ES-I3 (cell line): ENCODE data around the gene SDCCAG8.

ENCODE experiments used
- H3K36me3 ChIP-seq: 2 replicates; pipeline ENCODE4 v1.6.1; 2013; ENCODE audit warnings: mild to moderate bottlenecking, low read length, control low read depth, moderate library complexity; ENCODE audit not compliant: insufficient read depth
- H3K4me1 ChIP-seq: 2 replicates; pipeline ENCODE4 v1.6.1; 2013; ENCODE audit warnings: mild to moderate bottlenecking, control low read depth, low read length; ENCODE audit not compliant: insufficient read depth
- H3K9ac ChIP-seq: 2 replicates; pipeline ENCODE4 v1.6.1; 2013; ENCODE audit warnings: low read depth, mild to moderate bottlenecking, low read length, moderate library complexity
- H3K9me3 ChIP-seq: 2 replicates; pipeline ENCODE4 v1.6.1; 2013; ENCODE audit warnings: mild to moderate bottlenecking, low read length, moderate library complexity; ENCODE audit not compliant: control insufficient read depth, insufficient read depth

Gene SDCCAG8

DNA sequence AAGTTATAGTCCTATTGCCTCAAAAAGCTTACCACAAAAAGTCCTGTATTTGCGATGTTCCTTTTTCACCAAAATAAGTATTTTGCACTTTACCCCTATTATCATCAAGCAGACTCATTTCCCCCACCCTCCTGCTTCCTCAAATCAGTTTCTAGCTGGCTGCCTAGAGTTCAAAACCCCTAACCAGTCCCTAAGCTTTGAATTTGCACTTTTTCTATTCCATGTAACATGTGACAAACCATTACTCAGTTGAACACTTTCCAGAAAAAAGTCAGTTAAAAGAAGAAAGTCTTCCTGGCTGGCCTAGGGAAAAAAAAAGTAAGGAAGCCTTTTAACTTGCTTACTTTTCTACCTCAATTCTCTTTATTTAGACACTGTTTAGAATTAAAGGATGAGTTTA, 8.9 kb upstream of the SDCCAG8 start:
- Histone ChIP-seq H3K9ac (no peak overlapping the region), H3K4me1 (no peaks in the 10 kb centered on the region), H3K36me3 (no peaks in the 10 kb centered on the region), H3K9me3 (no peaks in the 10 kb centered on the region)

DNA sequence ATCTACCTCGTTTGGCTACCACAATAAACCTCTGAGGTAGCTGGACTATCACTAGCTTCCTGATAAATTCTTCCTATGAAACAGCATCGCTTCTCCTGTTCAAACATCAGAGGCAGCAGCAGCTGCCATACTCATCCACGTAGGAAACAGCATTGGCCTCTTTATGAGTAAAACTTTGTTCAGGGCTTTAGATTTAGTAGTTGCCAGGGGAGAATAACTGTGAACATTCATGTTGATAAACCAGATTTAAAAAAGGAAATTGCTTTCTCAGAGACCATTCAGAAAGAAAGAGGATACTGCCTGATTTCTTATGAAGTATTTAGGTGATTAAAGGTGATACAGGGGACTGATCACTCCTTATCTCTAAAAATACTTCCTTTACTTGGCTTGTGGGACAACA, 7.9 kb upstream of the SDCCAG8 start:
- Histone ChIP-seq H3K9me3 (no peaks in the 10 kb centered on the region), H3K9ac (no peak overlapping the region), H3K36me3 (no peaks in the 10 kb centered on the region), H3K4me1 (peaks cover under 1% of the 10 kb centered on the region; the same call in 1 of the 2 replicates)

- no peak overlapping the region for H3K9ac ChIP-seq
- no peaks in the 10 kb centered on the region for H3K9me3 ChIP-seq
- H3K4me1 ChIP-seq, result peaks cover 3% of the 10 kb centered on the region; the same call in 1 of the 2 replicates
- no peaks in the 10 kb centered on the region for H3K36me3 ChIP-seq
Observed at GRCh38 chr1:243249214-243249613, 6.6 kb upstream of the SDCCAG8 start.

- H3K36me3 ChIP-seq, result no peaks in the 10 kb centered on the region
- H3K9me3 ChIP-seq, result no peaks in the 10 kb centered on the region
- H3K4me1 ChIP-seq, result peaks cover 3% of the 10 kb centered on the region; the same call in 1 of the 2 replicates
- H3K9ac ChIP-seq, result no peak overlapping the region
Observed at GRCh38 chr1:243250102-243250501, 5.7 kb upstream of the SDCCAG8 start.

DNA sequence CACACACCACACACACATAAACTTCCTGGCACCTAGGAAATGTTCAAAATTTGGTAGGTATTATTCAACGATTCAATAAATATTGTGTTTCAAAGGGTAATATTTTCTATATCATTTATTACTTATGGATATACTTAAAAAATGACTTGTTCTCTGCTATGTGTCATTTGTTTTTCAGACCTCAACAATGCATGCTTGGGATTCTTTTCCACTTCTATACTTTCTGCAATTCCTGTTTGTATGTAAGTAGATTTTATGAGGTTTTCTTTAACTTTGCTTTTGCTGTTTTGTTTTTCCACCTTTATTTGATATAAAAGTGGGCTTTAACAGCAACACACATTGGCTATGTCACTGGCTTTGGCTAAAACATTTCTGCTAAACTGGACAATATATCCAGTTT, 4.3 kb upstream of the SDCCAG8 start:
- Histone ChIP-seq H3K36me3 (no peaks in the 10 kb centered on the region), H3K4me1 (peaks cover 3% of the 10 kb centered on the region; the same call in 1 of the 2 replicates), H3K9me3 (no peaks in the 10 kb centered on the region), H3K9ac (no peak overlapping the region)

GRCh38 chr1:243253211-243253925, 2.5 kb upstream of the SDCCAG8 start:
- H3K9me3 ChIP-seq, result no peaks in the 10 kb centered on the region
- H3K4me1 ChIP-seq, result peaks cover 3% of the 10 kb centered on the region; the same call in 1 of the 2 replicates
- H3K9ac ChIP-seq, result peak overlapping the region; percentile 66
- no peaks in the 10 kb centered on the region for H3K36me3 ChIP-seq

- no peaks in the 10 kb centered on the region for H3K36me3 ChIP-seq
- H3K9ac ChIP-seq, result peak overlapping the region; percentile 66
- H3K9me3 ChIP-seq, result no peaks in the 10 kb centered on the region
- H3K4me1 ChIP-seq, result peaks cover 3% of the 10 kb centered on the region; the same call in 1 of the 2 replicates
Observed at GRCh38 chr1:243253926-243254232, 2.0 kb upstream of the SDCCAG8 start.

- H3K36me3 ChIP-seq, result no peaks in the 10 kb centered on the region
- H3K4me1 ChIP-seq, result peaks cover 3% of the 10 kb centered on the region; the same call in 1 of the 2 replicates
- peak overlapping the region; percentile 66 for H3K9ac ChIP-seq
- no peaks in the 10 kb centered on the region for H3K9me3 ChIP-seq
Observed at GRCh38 chr1:243254233-243254926, 1.5 kb upstream of the SDCCAG8 start.

- H3K9ac ChIP-seq, result peak within 1 kb of the TSS; percentile 66
- peaks cover 3% of the 10 kb centered on the region; the same call in 1 of the 2 replicates for H3K4me1 ChIP-seq
- no peaks in the 10 kb centered on the region for H3K36me3 ChIP-seq
- H3K9me3 ChIP-seq, result no peaks in the 10 kb centered on the region
Observed at GRCh38 chr1:243254927-243255790, 682 bp upstream of the SDCCAG8 start, which contains the start of gene CEP170. CEP170 (minus strand) TSS chr1:243255281; CDS start chr1:243225280, 30,001 bp downstream.

DNA sequence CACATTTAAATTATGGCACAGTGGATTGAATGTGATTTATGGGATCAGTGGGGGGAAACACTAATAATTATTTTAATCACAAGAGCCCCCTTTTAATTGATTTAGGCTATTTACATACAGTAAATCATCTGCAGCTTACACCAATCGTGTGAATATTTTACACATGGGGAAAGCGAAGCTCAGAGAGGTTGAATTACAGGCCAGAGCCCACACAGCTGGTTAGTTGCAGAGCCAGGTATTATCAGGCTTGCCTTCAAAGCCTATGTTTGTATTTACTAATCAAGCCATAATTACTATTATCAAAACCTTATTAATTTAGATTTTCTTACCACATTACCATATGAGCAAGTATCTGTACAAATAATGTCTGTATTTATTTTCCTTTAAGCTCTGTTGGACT, 749 bp downstream of the SDCCAG8 start:
- Histone ChIP-seq H3K36me3 (no peaks in the 10 kb centered on the region), H3K4me1 (peaks cover 3% of the 10 kb centered on the region; the same call in 1 of the 2 replicates), H3K9me3 (no peaks in the 10 kb centered on the region), H3K9ac (peak overlapping the region; percentile 66)

DNA sequence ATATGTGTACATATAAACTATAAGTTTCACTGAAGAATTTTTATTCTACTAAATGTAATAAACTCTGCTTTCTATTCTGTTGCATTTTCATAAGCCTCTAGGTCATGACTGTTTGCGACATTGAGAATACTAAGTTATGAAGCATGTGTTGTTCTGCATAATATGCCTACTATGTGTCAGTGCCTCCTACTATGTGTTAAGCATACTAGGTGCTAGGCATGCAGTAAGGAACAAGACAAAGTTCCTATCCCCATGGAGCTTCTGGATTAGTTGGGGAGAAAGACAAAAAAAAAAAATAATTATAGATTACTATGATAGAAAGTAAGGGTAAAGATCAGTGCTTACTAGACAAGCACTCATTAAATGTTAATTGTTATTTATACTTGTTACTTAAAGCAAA, 1.3 kb downstream of the SDCCAG8 start:
- Histone ChIP-seq H3K36me3 (no peaks in the 10 kb centered on the region), H3K9me3 (no peaks in the 10 kb centered on the region), H3K9ac (no peak overlapping the region), H3K4me1 (peaks cover 3% of the 10 kb centered on the region; the same call in 1 of the 2 replicates)

DNA sequence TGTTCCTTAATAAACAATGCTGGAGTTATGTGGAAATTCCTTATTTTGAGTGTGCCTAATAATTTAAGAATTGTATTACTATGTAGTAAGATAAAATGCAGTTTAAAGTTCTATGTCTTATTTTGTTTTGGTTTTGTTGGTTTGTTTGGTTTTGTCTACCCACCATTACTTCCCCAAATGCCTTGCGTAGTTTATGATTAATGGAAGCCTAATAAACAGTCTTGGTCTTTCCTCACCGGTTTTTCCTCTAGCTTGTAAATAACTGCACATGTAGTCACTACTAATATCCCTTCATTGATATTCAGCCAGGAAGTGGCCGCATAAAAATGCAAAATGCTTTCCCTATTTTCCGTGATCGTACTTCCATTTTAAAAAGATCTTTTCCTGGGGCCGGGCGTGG, 2.9 kb downstream of the SDCCAG8 start:
- Histone ChIP-seq H3K9ac (no peak overlapping the region), H3K9me3 (no peaks in the 10 kb centered on the region), H3K4me1 (no peaks in the 10 kb centered on the region), H3K36me3 (no peaks in the 10 kb centered on the region)

DNA sequence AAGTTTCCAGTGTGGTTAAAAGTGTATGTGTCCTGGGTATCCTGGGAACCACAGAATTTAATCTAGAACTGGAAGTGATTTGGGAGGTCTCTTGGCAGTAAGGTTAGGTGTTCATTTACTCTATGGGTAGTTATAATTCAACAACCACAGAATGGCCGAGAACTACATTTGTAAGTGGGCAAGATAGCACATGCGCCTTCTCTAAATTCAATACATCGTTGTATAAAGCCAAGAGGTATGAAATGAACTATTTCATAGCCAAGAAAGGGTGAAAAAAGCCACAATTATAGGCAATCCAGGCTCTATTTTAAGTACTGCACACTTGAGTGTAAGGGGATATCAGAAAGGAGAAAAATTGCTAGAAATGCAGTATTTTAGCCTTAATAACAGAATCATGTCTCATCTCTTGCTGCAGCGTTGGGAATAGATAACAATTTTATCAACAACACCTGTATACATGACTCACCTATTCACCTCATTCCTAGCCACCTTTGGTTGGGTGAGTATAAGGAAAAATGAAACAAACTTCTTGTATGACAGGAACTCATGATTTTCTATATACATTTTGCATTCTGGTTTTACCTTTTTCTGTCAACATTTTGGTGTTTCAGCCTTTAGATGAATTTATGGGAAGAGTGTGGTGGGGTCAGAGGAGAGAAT, 4.5 kb downstream of the SDCCAG8 start:
- H3K9ac ChIP-seq, result no peak overlapping the region
- H3K9me3 ChIP-seq, result no peaks in the 10 kb centered on the region
- H3K36me3 ChIP-seq, result no peaks in the 10 kb centered on the region
- no peaks in the 10 kb centered on the region for H3K4me1 ChIP-seq

DNA sequence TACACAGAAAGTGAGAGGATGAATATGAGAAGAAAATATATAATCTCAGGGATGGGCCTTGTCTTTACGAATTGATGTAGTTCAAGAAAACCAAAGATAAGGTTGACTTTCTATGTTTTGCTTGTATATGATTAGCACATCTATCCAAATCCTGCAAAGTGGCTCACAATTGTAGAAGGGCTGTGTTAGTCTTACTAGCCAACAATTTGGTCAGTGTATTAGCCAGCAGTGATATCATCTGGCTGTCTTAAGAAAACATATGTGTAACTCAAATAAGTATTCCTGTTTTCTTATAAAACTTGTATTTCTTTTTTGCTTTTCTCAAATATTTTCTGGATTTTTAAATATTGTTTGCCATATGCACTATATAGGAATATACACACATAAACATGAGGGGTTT, 5.5 kb downstream of the SDCCAG8 start:
- H3K36me3 ChIP-seq, result no peaks in the 10 kb centered on the region
- H3K4me1 ChIP-seq, result no peaks in the 10 kb centered on the region
- H3K9me3 ChIP-seq, result no peaks in the 10 kb centered on the region

More for the DNA sequence above, 5.5 kb downstream of the SDCCAG8 start:
- H3K9ac ChIP-seq, result no peak overlapping the region
